Testis (tissue), 3 donors: Measurements from ENCODE around the gene SYF2. TPM values are rescaled to one million over a fixed set of nuclear protein-coding genes. Genes with fewer than 3 reads are reported as not detected.
"Not testable (repeated sequence)": the region's sequence is repeated elsewhere in the genome, so short reads cannot be mapped to it uniquely, and the experiment has no call there.

Experiments
- DNase-seq: peaks from one replicate; pipeline ENCODE4 v3.0.0-alpha.2; 2019
- H3K27ac ChIP-seq, 2 donors: fragments of 200-600 bp; sonication (generic); one replicate each; pipeline ENCODE4 v1.5.1; 2019
- H3K27me3 ChIP-seq: fragments of 200-600 bp; sonication (generic); one replicate; pipeline ENCODE4 v1.5.1; 2019
- H3K36me3 ChIP-seq: fragments of 200-600 bp; sonication (generic); one replicate; pipeline ENCODE4 v1.5.1; 2017; ENCODE audit warnings: low read depth; ENCODE audit errors: missing control alignments
- H3K4me1 ChIP-seq: fragments of 200-600 bp; sonication (generic); one replicate; pipeline ENCODE4 v1.5.1; 2019
- H3K4me3 ChIP-seq, 2 donors: fragments of 200-600 bp; sonication (generic); one replicate each; pipeline ENCODE4 v1.5.1; 2017 to 2019
- H3K9me3 ChIP-seq: fragments of 200-600 bp; sonication (generic); one replicate; pipeline ENCODE4 v1.5.1; 2017
- CTCF ChIP-seq, 3 experiments: fragments of 450-650 bp in 2 of 3; fragments of 200-600 bp in 1 of 3; sonication (generic) in 1 of 3; IDR thresholded peaks; one replicate each; pipeline ENCODE4 v1.5.1; 2016 to 2019; ENCODE audit warnings: antibody characterized with exemption in 3 of 3, mild to moderate bottlenecking in 2 of 3, moderate library complexity in 1 of 3
- POLR2A ChIP-seq: fragments of 450-650 bp; IDR thresholded peaks from one replicate; pipeline ENCODE4 v1.6.1; 2017; ENCODE audit warnings: antibody characterized with exemption, mild to moderate bottlenecking, moderate library complexity
- WGBS, 2 donors: methylation state at CpG; one replicate each; pipeline ENCODE4 v1.1.5; 2018; 5-methylcytosine and 5-hydroxymethylcytosine counted together
- intact Hi-C: fragments of 100-400 bp; cut with DNase I; formaldehyde crosslinking; loops from one replicate; pipeline ENCODE4 v1.15.1; 2023; ENCODE audit warnings: low total_unique reads
- polyA plus RNA-seq: library from polyadenylated mRNA; stranded (reverse); fragments of 350-450 nt; fragmentation: Illumina TruSeq; extraction: RNeasy Lipid Tissue Mini Kit (QIAGEN cat#74804); gene quantifications from one replicate; pipeline ENCODE4 v1.2.3, GENCODE V29; 2014; ENCODE audit warnings: low read depth, low replicate concordance; ENCODE audit not compliant: insufficient read depth
- total RNA-seq, 2 donors: library from RNA; depleted of rRNA; stranded (reverse); fragments of >200 nt; gene quantifications; one replicate each; pipeline ENCODE4 v1.2.3, GENCODE V29; 2016

SYF2 gene
- total and polyA plus RNA-seq, 3 donors from 2014 or later, result 33.9 to 40.7 (median 38.2) TPM

GRCh38 chr1:25194572-25195020 lies 37.7 kb downstream of the SYF2 start:
- no peaks in the 10 kb centered on the region for H3K36me3 ChIP-seq
- intact Hi-C loops, result no loop called here
- no peaks in the 10 kb centered on the region for H3K27me3 ChIP-seq
- no peak overlapping the region for H3K4me3 ChIP-seq
- TF ChIP-seq POLR2A (no peak), CTCF (IDR thresholded peaks at IDR 0.05) (no peak)
- H3K9me3 ChIP-seq, result no peaks in the 10 kb centered on the region
- 79 to 81% methylated on average over 14 to 17 of the region's 17 CpGs for WGBS, 2 donors
- no peaks in the 10 kb centered on the region for H3K4me1 ChIP-seq
- DNase-seq, result no peak
- H3K27ac ChIP-seq, result no peak overlapping the region

GRCh38 chr1:25194054-25194453 lies 38.2 kb downstream of the SYF2 start:
- H3K27me3 ChIP-seq, result no peaks in the 10 kb centered on the region
- 80 to 88% methylated on average over 8 of the region's 8 CpGs for WGBS, 2 donors
- no peak for DNase-seq
- H3K4me3 ChIP-seq, result no peak overlapping the region
- intact Hi-C loops, result no loop called here
- no peak overlapping the region for H3K27ac ChIP-seq
- H3K36me3 ChIP-seq, result no peaks in the 10 kb centered on the region
- TF ChIP-seq POLR2A, result no peak
- TF ChIP-seq CTCF (IDR thresholded peaks at IDR 0.05), result no peak
- H3K4me1 ChIP-seq, result no peaks in the 10 kb centered on the region
- no peaks in the 10 kb centered on the region for H3K9me3 ChIP-seq

GRCh38 chr1:25193229-25193628 lies 39.1 kb downstream of the SYF2 start:
- no peaks in the 10 kb centered on the region for H3K9me3 ChIP-seq
- no peak overlapping the region for H3K4me3 ChIP-seq
- no peaks in the 10 kb centered on the region for H3K36me3 ChIP-seq
- H3K4me1 ChIP-seq, result no peaks in the 10 kb centered on the region
- H3K27ac ChIP-seq, result no peak overlapping the region
- TF ChIP-seq POLR2A (no peak), CTCF (IDR thresholded peaks at IDR 0.05) (no peak)
- WGBS, 2 donors, result 70 to 74% methylated on average over 9 of the region's 9 CpGs
- intact Hi-C loops, result no loop called here
- DNase-seq, result no peak
- H3K27me3 ChIP-seq, result no peaks in the 10 kb centered on the region

GRCh38 chr1:25192154-25192553 lies 40.1 kb downstream of the SYF2 start:
- no peak overlapping the region for H3K4me3 ChIP-seq
- intact Hi-C loops, result no loop called here
- no peaks in the 10 kb centered on the region for H3K27me3 ChIP-seq
- no peaks in the 10 kb centered on the region for H3K36me3 ChIP-seq
- TF ChIP-seq POLR2A, result no peak
- TF ChIP-seq CTCF (IDR thresholded peaks at IDR 0.05), result no peak
- 85 to 99% methylated on average over 5 of the region's 5 CpGs for WGBS, 2 donors
- H3K27ac ChIP-seq, result no peak overlapping the region
- H3K4me1 ChIP-seq, result no peaks in the 10 kb centered on the region
- DNase-seq, result no peak
- H3K9me3 ChIP-seq, result no peaks in the 10 kb centered on the region

GRCh38 chr1:25190260-25190659 lies 42.0 kb downstream of the SYF2 start:
- no peak for DNase-seq
- no peaks in the 10 kb centered on the region for H3K4me1 ChIP-seq
- no peaks in the 10 kb centered on the region for H3K27me3 ChIP-seq
- intact Hi-C loops, result no loop called here
- H3K9me3 ChIP-seq, result no peaks in the 10 kb centered on the region
- H3K36me3 ChIP-seq, result no peaks in the 10 kb centered on the region
- no peak overlapping the region for H3K4me3 ChIP-seq
- 83 to 88% methylated on average over 2 of the region's 2 CpGs for WGBS, 2 donors
- H3K27ac ChIP-seq, result no peak overlapping the region
- TF ChIP-seq CTCF (IDR thresholded peaks at IDR 0.05) (no peak), POLR2A (no peak)

- H3K4me1 ChIP-seq, H3K27me3 ChIP-seq, DNase-seq, H3K27ac ChIP-seq, H3K4me3 ChIP-seq, intact Hi-C loops, H3K9me3 ChIP-seq, H3K36me3 ChIP-seq: not testable (repeated sequence)
- WGBS, 2 donors, result 93 to 99% methylated on average over 3 of the region's 3 CpGs
These were observed 44.4 kb downstream of the SYF2 start for GRCh38 chr1:25187904-25188303.
